Epithelial cell of prostate (primary cell): ENCODE results near the gene AP1M2.
"Not testable (repeated sequence)": the region's sequence is repeated elsewhere in the genome, so short reads cannot be mapped to it uniquely, and the experiment has no call there.

Experiments
- DNase-seq: peaks from one replicate; pipeline ENCODE4 v3.0.0-alpha.2; 2011; ENCODE audit warnings: low read depth, low spot score
- H3K27ac ChIP-seq: fragments of 450-650 bp; 2 replicates; pipeline ENCODE4 v1.5.1; 2017; ENCODE audit warnings: mild to moderate bottlenecking

AP1M2 gene

GRCh38 chr19:10543420-10544241, 43.5 kb downstream of the AP1M2 start, which contains the start of gene ATG4D:
TSS of gene ATG4D (plus strand) at chr19:10543904. CDS start at chr19:10544091, 187 bp downstream.
- H3K27ac ChIP-seq: peak within 1 kb of the TSS; percentile 48
- no peak for DNase-seq

GRCh38 chr19:10543059-10543419, 44.1 kb downstream of the AP1M2 start:
- no peak overlapping the region for H3K27ac ChIP-seq
- DNase-seq: no peak

- H3K27ac ChIP-seq, DNase-seq: not testable (repeated sequence)
Measured at GRCh38 chr19:10539016-10539415, 48.1 kb downstream of the AP1M2 start.

- no peak for DNase-seq
Measured at GRCh38 chr19:10538204-10538983, 48.7 kb downstream of the AP1M2 start.

GRCh38 chr19:10537668-10538067, 49.4 kb downstream of the AP1M2 start:
- no peak overlapping the region for H3K27ac ChIP-seq
- DNase-seq: no peak

More at GRCh38 chr19:10538204-10538983, 48.7 kb downstream of the AP1M2 start:
- no peak overlapping the region for H3K27ac ChIP-seq

GRCh38 chr19:10535613-10536012, 51.5 kb downstream of the AP1M2 start:
- peak; percentile 96 for DNase-seq
- H3K27ac ChIP-seq: peak overlapping the region; percentile 82

- DNase-seq: peak; percentile 83
- H3K27ac ChIP-seq: peak overlapping the region; percentile 82
Measured at GRCh38 chr19:10533646-10534386, 53.3 kb downstream of the AP1M2 start.

- no peak overlapping the region for H3K27ac ChIP-seq
- no peak for DNase-seq
Measured at GRCh38 chr19:10532457-10532856, 54.7 kb downstream of the AP1M2 start.

GRCh38 chr19:10526887-10527286, 60.2 kb downstream of the AP1M2 start:
- DNase-seq: not testable (repeated sequence)

GRCh38 chr19:10525636-10526035, 61.5 kb downstream of the AP1M2 start:
- no peak for DNase-seq
- no peak overlapping the region for H3K27ac ChIP-seq

More at GRCh38 chr19:10526887-10527286, 60.2 kb downstream of the AP1M2 start:
- H3K27ac ChIP-seq: not testable (repeated sequence)

- DNase-seq: no peak
- H3K27ac ChIP-seq: no peak overlapping the region
Measured at GRCh38 chr19:10523135-10523636, 63.9 kb downstream of the AP1M2 start.
